Measurements from ENCODE around the gene FOXE3. TPM values are rescaled to one million over a fixed set of nuclear protein-coding genes. Genes with fewer than 3 reads are reported as not detected.

FOXE3 gene
- total RNA-seq, 1 donor from 2014 or later, result not detected

- no peaks in the 10 kb centered on the region for H3K36me3 ChIP-seq (ENCODE audit: control insufficient read depth, insufficient read depth, low read length)
- peak; percentile 14 for DNase-seq (ENCODE audit: low read depth)
- peak; percentile 85 for TF ChIP-seq CTCF (IDR thresholded peaks at IDR 0.05; ENCODE audit: insufficient read depth, low read length, poor library complexity, severe bottlenecking)
- no peak overlapping the region for H3K4me3 ChIP-seq (ENCODE audit: low read depth, low read length)
- no peaks in the 10 kb centered on the region for H3K27me3 ChIP-seq (ENCODE audit: control insufficient read depth, insufficient read depth, low read length)
Measured at GRCh38 chr1:47388891-47389238, 27.2 kb upstream of the FOXE3 start.

- no peak for TF ChIP-seq CTCF (IDR thresholded peaks at IDR 0.05; ENCODE audit: insufficient read depth, low read length, poor library complexity, severe bottlenecking)
- no peak for DNase-seq (ENCODE audit: low read depth)
- Histone ChIP-seq H3K27me3 (ENCODE audit: control insufficient read depth, insufficient read depth, low read length) (no peaks in the 10 kb centered on the region), H3K36me3 (ENCODE audit: control insufficient read depth, insufficient read depth, low read length) (no peaks in the 10 kb centered on the region), H3K4me3 (ENCODE audit: low read depth, low read length) (no peak overlapping the region)
Measured at GRCh38 chr1:47389731-47390130, 26.4 kb upstream of the FOXE3 start.

DNA sequence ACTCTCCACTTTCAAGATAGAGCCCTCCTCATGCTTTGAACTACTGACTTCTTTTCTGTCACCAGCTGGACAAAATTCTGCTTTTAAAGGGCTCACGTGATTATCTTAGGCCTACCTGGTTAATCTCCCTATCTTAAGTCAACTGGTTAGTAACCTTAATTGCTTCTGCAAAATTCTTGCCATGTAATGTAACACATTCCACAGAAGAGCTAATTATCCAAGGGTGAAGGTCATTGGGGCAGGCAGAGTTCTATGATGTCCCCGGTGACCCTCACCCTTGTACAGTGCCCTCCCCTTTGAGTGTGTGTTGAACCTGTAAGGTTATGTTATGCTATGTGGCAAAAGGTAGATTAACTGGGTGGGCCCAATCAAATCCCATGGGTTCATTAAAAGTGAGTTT lies 25.2 kb upstream of the FOXE3 start:
- no peaks in the 10 kb centered on the region for H3K36me3 ChIP-seq (ENCODE audit: control insufficient read depth, insufficient read depth, low read length)
- H3K27me3 ChIP-seq (ENCODE audit: control insufficient read depth, insufficient read depth, low read length), result no peaks in the 10 kb centered on the region
- H3K4me3 ChIP-seq (ENCODE audit: low read depth, low read length), result no peak overlapping the region
- no peak for TF ChIP-seq CTCF (IDR thresholded peaks at IDR 0.05; ENCODE audit: insufficient read depth, low read length, poor library complexity, severe bottlenecking)
- no peak for DNase-seq (ENCODE audit: low read depth)

DNA sequence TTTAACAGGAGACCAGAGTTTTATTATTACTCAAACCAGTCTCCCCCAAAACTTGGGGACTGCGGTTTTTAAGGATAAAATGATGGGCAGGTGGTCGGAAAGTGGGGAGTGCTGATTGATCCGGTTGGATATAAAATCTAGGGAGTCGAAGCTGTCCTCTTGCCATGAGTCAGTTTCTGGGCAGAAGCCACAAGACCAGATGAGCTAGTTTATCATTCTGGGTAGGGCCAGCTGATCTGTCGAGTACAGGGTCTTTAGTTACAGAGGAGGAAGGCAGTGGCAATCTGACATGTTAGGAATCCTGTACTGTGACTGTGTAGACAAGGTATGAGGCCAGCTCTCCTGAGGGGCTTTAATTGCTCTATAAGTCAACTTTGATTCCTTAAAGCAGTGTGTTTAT lies 22.9 kb upstream of the FOXE3 start:
- Histone ChIP-seq H3K4me3 (ENCODE audit: low read depth, low read length) (no peak overlapping the region), H3K27me3 (ENCODE audit: control insufficient read depth, insufficient read depth, low read length) (no peaks in the 10 kb centered on the region), H3K36me3 (ENCODE audit: control insufficient read depth, insufficient read depth, low read length) (no peaks in the 10 kb centered on the region)
- no peak for TF ChIP-seq CTCF (IDR thresholded peaks at IDR 0.05; ENCODE audit: insufficient read depth, low read length, poor library complexity, severe bottlenecking)
- DNase-seq (ENCODE audit: low read depth), result no peak

GRCh38 chr1:47395433-47395832 lies 20.7 kb upstream of the FOXE3 start:
- no peak overlapping the region for H3K4me3 ChIP-seq (ENCODE audit: low read depth, low read length)
- H3K27me3 ChIP-seq (ENCODE audit: control insufficient read depth, insufficient read depth, low read length), result no peaks in the 10 kb centered on the region
- H3K36me3 ChIP-seq (ENCODE audit: control insufficient read depth, insufficient read depth, low read length), result no peaks in the 10 kb centered on the region
- no peak for DNase-seq (ENCODE audit: low read depth)
- no peak for TF ChIP-seq CTCF (IDR thresholded peaks at IDR 0.05; ENCODE audit: insufficient read depth, low read length, poor library complexity, severe bottlenecking)

DNA sequence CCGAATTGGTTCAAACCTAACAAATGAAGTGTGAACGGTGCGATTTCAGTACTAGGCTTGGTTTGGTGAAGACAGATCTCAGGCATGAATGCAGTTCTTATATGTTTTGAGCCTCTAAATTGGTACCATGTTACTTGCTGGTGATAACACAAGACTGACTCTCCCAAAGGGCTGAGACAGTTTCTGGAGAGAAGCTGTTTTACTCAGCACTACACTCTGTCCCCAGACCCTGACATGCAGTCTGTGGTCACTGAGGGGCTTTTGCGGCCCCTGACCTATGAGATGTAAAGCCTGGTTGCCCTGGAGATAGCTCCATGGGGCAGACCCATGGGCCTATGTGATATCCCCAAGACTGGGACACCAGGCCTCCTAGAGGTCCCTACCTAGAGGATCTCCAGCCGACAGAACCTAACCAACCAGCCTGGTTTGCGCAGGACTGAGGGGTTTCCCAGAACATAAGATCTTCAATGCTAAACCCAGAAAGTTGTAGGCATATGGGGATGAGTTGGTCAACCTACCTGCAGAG lies 19.4 kb upstream of the FOXE3 start:
- no peak for DNase-seq (ENCODE audit: low read depth)
- Histone ChIP-seq H3K36me3 (ENCODE audit: control insufficient read depth, insufficient read depth, low read length) (no peaks in the 10 kb centered on the region), H3K27me3 (ENCODE audit: control insufficient read depth, insufficient read depth, low read length) (peaks cover 5% of the 10 kb centered on the region), H3K4me3 (ENCODE audit: low read depth, low read length) (no peak overlapping the region)
- TF ChIP-seq CTCF (IDR thresholded peaks at IDR 0.05; ENCODE audit: insufficient read depth, low read length, poor library complexity, severe bottlenecking), result no peak

All from kidney epithelial cell (primary cell).